GM12874 (cell line): ENCODE results near the gene PIM3.

Experiments used
- TF ChIP-seq, protein P1 (sequence below): IDR thresholded peaks from 2 replicates; pipeline ENCODE4 v1.5.1; 2011; ENCODE audit warnings: low read depth, mild to moderate bottlenecking, control low read depth, low read length, moderate library complexity; ENCODE audit not compliant: insufficient read depth

PIM3 gene

DNA sequence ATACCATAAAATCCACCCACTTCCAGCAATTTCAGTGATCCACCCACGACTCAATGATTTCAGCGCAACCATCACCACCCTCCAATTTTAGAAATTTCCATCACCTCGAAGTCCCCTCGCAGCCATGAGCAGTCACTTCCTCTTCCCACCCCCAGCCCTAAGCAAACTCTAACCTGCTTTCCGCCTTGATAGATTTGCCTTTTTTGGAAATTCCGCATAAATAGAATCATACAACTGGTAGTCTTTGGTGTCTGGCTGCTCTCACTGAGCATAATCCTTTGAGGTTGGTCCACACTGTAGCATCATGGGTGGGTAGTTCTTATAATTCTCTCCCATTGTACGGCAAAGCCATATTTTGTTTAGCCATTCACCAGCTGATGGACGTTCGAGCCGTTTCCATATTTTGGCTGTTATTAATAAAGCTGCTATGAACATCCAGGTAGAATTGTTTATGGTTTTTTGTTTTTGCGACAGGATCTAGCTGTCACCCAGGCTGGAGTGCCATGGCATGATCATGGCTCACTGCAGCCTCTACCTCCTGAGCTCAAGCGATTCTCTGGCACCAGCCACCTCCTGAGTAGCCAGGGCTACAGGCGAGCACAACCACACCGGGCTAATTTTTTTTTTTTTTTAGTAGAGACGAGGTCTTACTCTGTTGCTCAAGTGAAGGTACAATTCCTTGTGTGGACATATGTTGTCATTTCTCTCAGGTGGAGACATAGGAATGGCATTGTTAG is 16.0 kb downstream of the PIM3 start:
- TF ChIP-seq, protein P1, sequence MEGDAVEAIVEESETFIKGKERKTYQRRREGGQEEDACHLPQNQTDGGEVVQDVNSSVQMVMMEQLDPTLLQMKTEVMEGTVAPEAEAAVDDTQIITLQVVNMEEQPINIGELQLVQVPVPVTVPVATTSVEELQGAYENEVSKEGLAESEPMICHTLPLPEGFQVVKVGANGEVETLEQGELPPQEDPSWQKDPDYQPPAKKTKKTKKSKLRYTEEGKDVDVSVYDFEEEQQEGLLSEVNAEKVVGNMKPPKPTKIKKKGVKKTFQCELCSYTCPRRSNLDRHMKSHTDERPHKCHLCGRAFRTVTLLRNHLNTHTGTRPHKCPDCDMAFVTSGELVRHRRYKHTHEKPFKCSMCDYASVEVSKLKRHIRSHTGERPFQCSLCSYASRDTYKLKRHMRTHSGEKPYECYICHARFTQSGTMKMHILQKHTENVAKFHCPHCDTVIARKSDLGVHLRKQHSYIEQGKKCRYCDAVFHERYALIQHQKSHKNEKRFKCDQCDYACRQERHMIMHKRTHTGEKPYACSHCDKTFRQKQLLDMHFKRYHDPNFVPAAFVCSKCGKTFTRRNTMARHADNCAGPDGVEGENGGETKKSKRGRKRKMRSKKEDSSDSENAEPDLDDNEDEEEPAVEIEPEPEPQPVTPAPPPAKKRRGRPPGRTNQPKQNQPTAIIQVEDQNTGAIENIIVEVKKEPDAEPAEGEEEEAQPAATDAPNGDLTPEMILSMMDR: no peak

DNA sequence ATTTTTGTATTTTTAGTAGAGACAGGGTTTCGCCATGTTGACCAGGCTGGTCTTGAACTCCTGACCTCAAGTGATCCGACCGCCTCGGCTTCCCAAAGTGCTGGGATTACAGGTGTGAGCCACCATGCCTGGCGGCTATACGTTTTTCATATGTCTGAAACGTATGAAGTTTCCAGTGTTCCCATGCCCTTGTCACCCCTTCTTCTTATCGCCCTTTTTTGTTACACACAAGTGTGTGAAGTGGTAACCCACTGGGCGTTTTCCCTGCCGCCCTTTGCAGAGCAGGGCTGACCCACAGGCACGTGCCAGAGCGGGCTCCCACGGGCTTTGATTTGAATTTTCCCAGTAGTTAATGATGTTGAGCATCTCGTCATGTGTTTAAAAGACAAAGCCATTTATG is 17.0 kb downstream of the PIM3 start:
- TF ChIP-seq, protein P1: no peak

DNA sequence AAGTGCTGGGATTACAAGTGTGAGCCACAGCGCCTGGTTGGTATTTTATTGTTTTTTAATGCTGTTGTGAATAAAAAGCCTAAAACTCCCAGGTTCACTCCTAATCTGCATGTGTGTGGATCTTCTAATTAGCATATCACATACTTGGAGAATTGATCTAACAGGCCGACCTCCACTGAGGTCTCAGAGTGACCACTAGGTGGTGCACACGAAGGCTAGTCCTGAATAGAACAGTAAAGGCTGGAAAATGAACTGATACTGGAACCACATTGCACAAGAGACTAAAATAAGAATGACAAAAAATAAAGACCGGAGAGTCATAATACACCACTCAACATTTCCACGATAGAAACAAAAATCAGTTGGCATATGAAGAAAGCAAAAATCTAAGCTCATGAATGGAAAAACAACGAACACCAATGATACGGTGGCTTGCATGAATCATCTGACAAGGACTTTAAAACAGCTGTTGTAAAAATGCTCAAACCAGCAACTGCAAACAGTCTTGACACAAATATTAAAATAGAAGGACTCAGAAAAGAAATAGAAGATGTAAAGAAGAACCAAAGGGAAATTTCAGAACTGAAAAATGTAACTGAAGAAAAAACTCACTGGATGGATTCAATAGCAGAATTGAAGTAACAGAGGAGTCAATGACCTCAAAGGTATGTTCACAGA is 19.2 kb downstream of the PIM3 start:
- TF ChIP-seq, protein P1: peak; percentile 61

DNA sequence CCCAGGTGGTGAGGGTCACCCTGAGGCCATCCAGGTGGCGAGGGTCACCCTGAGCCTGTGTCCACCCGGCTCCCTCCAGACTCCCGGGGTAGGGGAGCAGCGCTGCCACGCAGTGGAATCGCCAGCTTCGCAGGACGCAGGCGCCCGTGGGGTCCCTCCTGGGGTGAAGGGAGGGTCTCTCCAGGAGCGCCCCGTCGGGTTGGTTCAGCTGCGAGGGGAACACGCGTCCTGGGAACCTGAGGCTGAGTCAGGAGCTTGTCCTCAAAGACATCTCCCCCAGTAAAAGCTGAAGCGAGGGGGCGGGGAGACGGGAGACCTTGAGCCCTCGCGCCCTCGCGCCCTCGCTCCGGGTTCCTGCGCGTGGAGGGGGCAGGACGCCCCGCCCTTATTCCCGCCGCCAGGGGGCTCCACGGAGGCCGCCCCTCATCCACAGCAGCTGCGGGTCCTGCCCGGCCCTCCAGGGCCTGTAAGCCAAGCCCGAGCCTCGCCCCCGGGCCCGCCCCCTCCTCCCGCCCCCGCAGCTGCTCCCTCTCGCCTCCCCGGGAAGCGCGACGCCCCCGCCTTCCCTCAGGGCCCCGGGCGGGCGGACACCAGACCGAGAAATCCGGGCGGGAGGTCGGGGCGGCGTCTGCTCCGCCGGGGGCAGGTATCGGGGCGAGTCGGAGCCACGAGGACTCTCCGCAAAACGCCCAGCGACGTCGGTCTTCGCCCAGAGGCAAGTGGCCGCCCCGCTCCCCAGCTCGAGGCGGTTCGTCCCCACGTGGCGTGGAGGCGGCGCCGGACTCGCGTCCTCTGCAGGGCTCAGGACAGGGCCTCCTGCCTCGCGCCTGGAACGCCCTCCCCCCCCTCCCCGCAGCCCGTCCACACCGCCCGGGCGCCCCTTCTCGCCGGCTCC is 22.8 kb downstream of the PIM3 start:
- TF ChIP-seq, protein P1: 0 out of 2 replicates have a peak, but pooled peaks have one; percentile 14

DNA sequence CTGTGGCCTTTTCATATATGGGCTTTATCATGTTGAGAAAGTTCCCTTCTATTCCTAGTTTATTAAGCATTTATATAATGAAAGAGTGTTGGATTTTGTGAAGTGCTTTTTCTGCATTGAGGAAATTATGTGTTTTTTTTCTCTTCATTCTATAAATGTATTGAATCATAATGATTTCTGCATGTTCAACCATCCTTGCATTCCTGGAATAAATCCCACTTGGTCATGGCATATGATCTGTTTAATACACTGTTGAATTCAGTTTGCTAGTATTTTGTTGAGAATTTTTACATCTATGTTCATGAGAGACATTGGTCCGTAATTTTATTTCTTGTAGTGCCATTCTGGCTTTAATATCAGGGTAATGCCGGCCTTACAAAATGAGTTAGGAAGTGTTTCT is 25.8 kb downstream of the PIM3 start:
- TF ChIP-seq, protein P1: no peak

DNA sequence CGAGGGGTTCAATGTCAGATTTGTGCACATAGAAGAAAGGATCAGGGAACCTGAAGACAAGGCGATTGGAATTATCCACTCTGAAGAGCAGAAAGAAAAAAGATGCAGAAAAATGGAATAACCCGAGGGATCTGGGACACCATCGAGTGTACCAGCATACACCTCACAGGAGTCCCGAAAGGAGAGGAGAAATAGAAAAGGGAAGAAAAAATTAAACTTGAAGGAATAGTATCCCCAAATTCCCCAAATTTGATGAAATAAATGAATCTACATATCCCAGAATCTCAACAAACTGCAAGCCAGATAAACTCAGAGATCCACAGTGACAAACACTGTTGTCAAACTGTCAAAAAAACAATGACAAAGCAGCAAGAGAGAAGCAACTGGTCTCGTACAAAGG is 30.6 kb downstream of the PIM3 start:
- TF ChIP-seq, protein P1: no peak
